GM18511 (cell line): ENCODE measurements around the gene PLXNA4.

Source experiments
- ATAC-seq: cut with Tn5 transposase; IDR thresholded peaks from one replicate; pipeline ENCODE4 v1.9.1; 2021; ENCODE audit warnings: mild to moderate bottlenecking, moderate library complexity; ENCODE audit not compliant: unreplicated experiment

The PLXNA4 gene

GRCh38 chr7:132568962-132569361, 7.3 kb downstream of the PLXNA4 start:
- ATAC-seq: no peak

DNA sequence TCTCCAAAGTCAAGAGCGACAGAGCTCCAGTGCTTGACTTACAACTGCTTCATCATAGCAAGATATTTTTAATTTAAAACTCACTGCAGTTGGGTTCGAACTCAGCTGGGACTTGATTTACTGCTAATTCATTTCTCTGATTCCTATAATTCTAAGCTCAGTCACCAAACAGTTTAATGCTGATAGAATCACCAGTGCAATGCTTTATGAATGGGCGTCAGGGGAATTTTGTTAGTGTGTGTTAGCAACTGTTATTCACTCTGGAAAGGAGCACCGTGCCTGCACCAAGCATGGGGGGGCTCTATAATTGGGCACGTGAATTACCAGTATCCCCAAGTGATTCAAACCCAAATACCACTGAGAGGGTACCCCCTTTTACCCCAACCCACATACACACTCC, 10.4 kb downstream of the PLXNA4 start:
- ATAC-seq: no peak

- ATAC-seq: no peak
These were observed 10.8 kb downstream of the PLXNA4 start for GRCh38 chr7:132565441-132565840.

DNA sequence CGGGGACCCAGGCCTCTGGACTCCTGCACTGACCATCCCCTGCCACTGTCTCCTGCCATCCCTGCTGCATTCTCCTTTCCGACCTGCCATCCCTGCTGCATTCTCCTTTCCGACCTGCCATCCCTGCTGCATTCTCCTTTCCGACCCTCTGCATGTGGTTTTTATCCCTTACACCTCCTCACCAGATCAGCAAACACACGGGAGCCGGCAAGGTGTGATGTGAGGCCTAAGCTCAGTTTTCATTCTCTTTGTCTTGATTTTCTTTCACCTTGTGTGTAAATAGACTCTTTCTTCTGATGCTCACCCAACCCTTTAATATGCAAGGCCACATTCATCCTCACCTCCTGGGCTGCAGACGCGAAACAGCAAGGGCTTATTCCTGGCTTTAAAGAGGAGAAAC, 11.4 kb downstream of the PLXNA4 start:
- no peak for ATAC-seq

DNA sequence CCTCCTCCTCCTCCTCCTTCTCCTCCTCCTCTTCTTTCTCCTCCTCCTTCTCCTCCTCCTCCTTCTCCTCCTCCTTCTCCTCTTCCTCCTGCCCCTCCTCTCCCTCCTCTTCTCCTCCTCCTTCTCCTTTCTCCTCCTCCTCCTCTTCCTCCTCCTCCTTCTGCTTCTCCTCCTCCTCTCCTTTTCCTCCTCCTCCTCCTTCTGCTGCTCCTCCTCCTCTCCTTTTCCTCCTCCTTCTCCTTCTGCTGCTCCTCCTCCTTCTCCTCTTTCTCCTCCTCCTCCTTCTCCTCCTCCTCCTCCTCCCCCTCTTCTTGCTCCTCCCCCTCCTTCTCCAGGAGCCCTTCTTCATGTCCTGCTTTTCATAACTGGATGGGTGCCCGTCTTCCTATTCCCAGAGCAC, 12.2 kb downstream of the PLXNA4 start:
- no peak for ATAC-seq

- ATAC-seq: no peak
These were observed 13.6 kb downstream of the PLXNA4 start for GRCh38 chr7:132562690-132563089.

DNA sequence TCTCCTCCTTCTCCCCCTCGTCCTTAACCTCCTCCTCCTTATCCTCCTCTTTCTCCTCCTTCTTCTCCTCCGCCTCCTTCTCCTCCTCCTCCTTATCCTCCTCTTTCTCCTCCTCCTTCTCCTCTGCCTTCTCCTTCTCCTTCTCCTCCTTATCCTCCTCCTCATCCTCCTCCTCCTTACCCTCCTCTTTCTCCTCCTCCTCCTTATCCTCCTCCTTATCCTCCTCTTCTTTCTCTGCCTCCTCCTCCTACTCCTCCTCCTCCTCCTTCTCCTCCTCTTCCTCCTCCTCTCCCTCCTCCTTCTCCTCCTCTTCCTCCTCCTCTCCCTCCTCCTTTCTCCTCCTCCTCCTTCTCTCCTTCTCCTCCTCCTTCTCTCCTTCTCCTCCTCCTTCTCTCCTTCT, 14.5 kb downstream of the PLXNA4 start:
- ATAC-seq: no peak

DNA sequence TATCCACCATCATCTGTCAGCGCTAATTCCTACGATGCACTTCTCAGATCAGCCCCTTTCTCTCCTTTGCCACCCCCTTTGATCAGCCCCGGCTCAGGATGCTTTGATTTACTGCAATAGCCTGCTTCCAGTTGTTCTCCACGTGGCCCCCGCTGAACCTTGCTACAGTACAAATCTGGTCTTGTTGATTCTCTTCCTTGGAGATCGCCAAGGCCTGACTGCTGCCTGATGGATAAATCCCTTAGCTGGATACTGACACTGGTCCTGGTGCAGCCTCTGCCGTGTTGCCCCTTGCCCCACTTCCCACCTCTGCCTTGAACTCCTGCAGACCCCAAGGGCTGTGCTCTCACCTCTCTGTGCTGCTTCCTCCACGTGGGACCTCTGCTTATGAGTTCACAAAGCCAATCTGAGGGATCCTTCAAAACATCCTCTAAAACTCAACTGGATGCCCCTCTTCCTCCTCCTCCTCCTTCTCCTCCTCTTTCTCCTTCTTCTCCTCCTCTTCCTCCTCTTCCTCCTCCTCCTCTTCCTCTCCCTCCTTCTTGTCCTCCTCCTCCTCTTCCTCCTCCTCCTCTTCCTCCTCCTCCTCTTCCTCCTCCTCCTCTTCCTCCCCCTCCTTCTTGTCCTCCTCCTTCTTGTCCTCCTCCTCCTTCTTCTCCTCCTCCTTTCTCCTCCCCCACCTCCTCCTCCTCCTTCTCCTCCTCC, 15.3 kb downstream of the PLXNA4 start:
- ATAC-seq: no peak

GRCh38 chr7:132560105-132560504, 16.2 kb downstream of the PLXNA4 start:
- no peak for ATAC-seq

GRCh38 chr7:132558815-132559214, 17.5 kb downstream of the PLXNA4 start:
- no peak for ATAC-seq

DNA sequence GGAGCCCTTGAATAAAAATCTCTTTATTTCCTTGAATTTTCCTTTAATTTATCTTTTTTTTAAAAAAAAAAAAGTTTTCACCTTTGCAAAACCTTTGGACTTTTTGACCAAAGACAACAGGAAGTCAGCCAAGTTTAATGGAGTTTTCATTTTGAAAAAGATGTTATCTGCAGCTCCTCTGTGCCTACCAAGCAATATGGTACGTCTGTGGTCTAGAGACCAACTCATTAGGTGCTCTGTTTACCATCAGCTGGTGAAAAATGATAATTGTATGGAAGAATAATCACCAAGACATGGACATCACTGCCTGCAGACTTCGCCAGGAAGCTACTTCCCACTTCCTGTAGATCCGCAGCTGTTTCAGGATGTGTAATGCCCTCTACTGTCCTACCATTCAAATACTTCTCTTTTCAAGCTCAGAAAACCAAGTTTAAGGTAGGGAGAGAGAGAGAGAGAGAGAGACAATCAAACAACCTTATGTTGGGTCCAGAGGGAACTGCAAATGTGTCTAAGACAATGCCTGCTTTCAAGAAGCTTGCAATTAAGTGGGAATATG, 18.7 kb downstream of the PLXNA4 start:
- no peak for ATAC-seq

- no peak for ATAC-seq
These were observed 21.8 kb downstream of the PLXNA4 start for GRCh38 chr7:132554446-132554845.

GRCh38 chr7:132553031-132553430, 23.2 kb downstream of the PLXNA4 start:
- no peak for ATAC-seq

GRCh38 chr7:132551886-132552285, 24.4 kb downstream of the PLXNA4 start:
- ATAC-seq: no peak

- no peak for ATAC-seq
These were observed 24.8 kb downstream of the PLXNA4 start for GRCh38 chr7:132551439-132551838.

GRCh38 chr7:132548489-132549078, 27.7 kb downstream of the PLXNA4 start:
- ATAC-seq: no peak

DNA sequence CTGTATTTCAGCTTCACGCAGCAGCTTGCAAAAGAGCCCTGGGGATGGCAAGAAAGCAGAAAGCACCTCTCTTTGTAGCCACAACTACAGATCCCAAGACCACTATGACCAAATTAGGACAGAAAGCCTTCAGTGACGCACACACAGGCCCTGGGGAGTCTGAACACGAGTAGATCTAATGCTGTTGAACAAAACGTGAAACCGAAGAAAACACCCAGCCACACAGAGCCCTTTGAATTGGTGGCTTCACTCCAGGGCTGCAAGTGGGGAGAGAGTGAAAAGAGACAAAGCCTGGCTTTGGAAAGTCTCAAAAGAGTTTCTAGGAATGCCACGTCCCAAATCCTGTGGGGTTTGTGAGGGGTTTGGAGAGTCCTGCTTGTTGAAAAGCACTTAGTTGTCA, 28.4 kb downstream of the PLXNA4 start:
- no peak for ATAC-seq

- ATAC-seq: no peak
These were observed 29.7 kb downstream of the PLXNA4 start for GRCh38 chr7:132546366-132547127.

DNA sequence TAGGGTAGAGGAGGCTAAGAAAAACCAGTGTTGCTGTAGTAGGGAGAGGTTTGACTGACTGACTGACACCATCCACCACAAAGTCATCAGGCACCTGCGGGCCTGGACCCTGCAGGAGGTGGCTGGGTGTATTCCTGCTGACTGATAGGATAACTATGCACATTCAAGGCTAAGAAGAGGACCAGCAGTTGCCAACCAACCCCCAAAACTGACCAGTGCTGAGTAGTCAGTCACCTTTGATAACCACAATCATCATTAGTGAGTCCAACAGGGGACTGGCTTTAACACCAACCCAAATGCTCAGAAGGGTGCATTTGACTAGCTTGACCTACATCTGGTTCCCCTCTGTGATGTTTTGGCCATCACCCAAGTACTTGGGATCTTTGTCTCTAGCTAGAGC, 30.5 kb downstream of the PLXNA4 start:
- ATAC-seq: no peak

- ATAC-seq: no peak
These were observed 31.3 kb downstream of the PLXNA4 start for GRCh38 chr7:132544999-132545398.

DNA sequence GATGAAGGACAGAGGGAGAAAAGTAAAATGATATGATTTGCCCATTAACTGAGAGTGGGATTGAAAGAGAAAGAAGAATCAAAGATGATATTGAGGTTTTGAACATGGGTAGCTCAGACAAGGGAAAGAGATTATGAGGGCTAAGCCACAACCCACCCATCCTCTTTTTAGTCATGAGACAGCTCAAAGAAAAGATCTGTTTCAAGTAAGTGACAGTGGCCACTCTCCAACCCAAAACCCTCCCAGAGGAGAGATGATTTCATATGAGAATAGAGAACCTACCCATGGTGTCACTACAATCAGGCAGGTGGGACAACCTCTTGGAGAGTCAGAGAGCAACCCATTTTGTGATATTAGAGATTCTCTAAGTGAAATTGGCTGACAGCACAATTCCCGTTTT, 32.2 kb downstream of the PLXNA4 start:
- no peak for ATAC-seq

DNA sequence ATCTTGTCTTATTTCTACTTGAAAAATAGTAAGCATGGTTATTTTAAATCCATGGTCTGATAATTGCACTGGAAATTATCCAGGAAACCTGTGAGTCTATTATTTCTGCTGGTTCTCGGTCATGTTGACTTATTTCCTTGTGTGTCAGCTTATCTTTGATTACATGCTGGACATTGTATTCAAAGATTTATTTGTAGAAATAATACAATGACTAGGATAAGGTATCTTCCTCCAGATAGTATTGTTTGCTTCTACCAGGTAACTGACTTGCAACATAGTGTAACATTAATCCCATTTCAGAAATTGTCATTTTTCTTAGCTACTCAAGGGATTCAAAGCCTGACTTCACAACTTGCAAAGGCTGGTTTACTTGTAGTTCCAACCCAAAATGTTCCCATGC, 33.4 kb downstream of the PLXNA4 start:
- ATAC-seq: no peak
